Measurements from ENCODE around the gene UTP14A.

Gene UTP14A

DNA sequence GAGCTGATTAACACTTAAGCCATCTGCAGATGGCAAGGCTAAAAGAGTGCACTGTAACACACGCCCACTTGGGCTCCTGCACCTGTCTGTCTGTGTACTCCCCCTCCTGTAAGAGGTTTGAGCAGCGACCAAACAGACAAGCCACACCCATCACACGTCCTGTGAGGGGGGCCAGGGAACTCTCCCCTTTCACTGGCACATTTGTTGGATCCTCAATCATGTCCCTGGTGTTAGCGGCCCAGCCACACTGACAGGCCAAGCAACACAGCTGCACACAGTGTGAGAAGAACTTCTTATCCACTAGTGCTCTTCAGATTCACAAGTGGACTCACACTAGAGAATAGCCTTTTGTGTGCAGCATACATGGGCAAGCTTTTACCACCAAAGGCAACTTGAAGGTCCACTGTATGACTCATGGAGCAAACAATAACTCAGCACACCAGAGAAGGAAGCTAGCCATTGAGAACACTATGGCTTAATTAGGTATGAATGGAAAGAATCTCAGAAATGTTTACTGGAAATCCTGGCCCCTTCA lies 29.1 kb upstream of the UTP14A start:
- H3K27ac ChIP-seq (ENCODE audit: poor library complexity, severe bottlenecking): no peak overlapping the region

DNA sequence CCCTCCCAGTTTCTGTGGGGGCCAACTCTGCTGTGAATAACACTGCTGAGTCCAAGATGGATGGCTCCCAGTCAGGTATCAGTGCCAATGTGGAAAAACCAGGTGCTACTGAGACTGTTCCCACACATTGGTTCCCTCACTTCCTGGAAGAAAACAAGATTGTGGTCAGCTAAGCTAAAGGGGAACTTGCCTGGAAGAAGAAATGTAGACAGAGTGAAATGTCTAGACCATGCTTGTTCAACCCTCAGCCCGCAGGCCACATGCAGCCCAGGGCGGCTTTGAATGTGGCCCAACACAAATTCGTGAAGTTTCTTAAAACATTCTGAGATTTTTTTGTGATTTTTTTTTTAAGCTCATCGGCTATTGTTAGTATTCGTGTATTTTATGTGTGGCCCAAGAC lies 28.6 kb upstream of the UTP14A start:
- no peaks in the 10 kb centered on the region for H3K4me1 ChIP-seq (ENCODE audit: insufficient read depth, poor library complexity, severe bottlenecking)
- no peak overlapping the region for H3K27ac ChIP-seq (ENCODE audit: poor library complexity, severe bottlenecking)
- H3K27me3 ChIP-seq (ENCODE audit: insufficient read depth, poor library complexity, severe bottlenecking): no peaks in the 10 kb centered on the region
- DNase-seq (ENCODE audit: low spot score) (no peak), ATAC-seq (ENCODE audit: low read depth) (no peak)
- H3K9me3 ChIP-seq (ENCODE audit: severe bottlenecking): no peaks in the 10 kb centered on the region
- TF ChIP-seq, protein P1, sequence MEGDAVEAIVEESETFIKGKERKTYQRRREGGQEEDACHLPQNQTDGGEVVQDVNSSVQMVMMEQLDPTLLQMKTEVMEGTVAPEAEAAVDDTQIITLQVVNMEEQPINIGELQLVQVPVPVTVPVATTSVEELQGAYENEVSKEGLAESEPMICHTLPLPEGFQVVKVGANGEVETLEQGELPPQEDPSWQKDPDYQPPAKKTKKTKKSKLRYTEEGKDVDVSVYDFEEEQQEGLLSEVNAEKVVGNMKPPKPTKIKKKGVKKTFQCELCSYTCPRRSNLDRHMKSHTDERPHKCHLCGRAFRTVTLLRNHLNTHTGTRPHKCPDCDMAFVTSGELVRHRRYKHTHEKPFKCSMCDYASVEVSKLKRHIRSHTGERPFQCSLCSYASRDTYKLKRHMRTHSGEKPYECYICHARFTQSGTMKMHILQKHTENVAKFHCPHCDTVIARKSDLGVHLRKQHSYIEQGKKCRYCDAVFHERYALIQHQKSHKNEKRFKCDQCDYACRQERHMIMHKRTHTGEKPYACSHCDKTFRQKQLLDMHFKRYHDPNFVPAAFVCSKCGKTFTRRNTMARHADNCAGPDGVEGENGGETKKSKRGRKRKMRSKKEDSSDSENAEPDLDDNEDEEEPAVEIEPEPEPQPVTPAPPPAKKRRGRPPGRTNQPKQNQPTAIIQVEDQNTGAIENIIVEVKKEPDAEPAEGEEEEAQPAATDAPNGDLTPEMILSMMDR (IDR thresholded peaks at IDR 0.05; ENCODE audit: poor library complexity, severe bottlenecking): no peak
- no peak overlapping the region for H3K4me3 ChIP-seq (ENCODE audit: severe bottlenecking)
- no peaks in the 10 kb centered on the region for H3K36me3 ChIP-seq (ENCODE audit: low read depth)

More for the DNA sequence above, 29.1 kb upstream of the UTP14A start:
- TF ChIP-seq, protein P1 (IDR thresholded peaks at IDR 0.05; ENCODE audit: poor library complexity, severe bottlenecking): no peak
- Histone ChIP-seq H3K9me3 (ENCODE audit: severe bottlenecking) (no peaks in the 10 kb centered on the region), H3K4me1 (ENCODE audit: insufficient read depth, poor library complexity, severe bottlenecking) (no peaks in the 10 kb centered on the region), H3K27me3 (ENCODE audit: insufficient read depth, poor library complexity, severe bottlenecking) (no peaks in the 10 kb centered on the region), H3K4me3 (ENCODE audit: severe bottlenecking) (no peak overlapping the region), H3K36me3 (ENCODE audit: low read depth) (no peaks in the 10 kb centered on the region)
- DNase-seq (ENCODE audit: low spot score) (no peak), ATAC-seq (ENCODE audit: low read depth) (peak; percentile 36; the same call in 2 of the 3 replicates)

DNA sequence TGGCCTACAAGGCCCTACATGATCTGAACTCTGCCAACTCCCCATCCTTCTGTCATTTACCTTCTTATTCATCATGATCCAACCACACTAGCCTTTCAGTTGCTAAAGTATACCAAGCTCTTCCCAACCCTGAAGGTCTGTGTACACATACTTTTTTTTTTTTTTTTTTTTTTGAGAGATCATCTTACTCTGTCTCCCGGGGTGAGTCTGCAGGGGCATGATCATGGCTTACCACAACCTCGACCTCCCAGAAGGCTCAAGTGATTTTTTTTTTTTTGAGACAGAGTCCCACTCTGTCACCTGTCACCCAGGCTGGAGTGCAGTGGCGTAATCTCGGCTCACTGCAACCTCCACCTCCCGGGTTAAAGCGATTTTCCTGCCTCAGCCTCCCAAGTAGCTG lies 5.9 kb upstream of the UTP14A start:
- no peaks in the 10 kb centered on the region for H3K36me3 ChIP-seq (ENCODE audit: low read depth)
- no peaks in the 10 kb centered on the region for H3K9me3 ChIP-seq (ENCODE audit: severe bottlenecking)
- no peaks in the 10 kb centered on the region for H3K4me1 ChIP-seq (ENCODE audit: insufficient read depth, poor library complexity, severe bottlenecking)
- ATAC-seq (ENCODE audit: low read depth): no peak
- TF ChIP-seq, protein P1 (IDR thresholded peaks at IDR 0.05; ENCODE audit: poor library complexity, severe bottlenecking): no peak
- H3K27me3 ChIP-seq (ENCODE audit: insufficient read depth, poor library complexity, severe bottlenecking): no peaks in the 10 kb centered on the region
- DNase-seq (ENCODE audit: low spot score): no peak
- no peak overlapping the region for H3K4me3 ChIP-seq (ENCODE audit: severe bottlenecking)
- no peak overlapping the region for H3K27ac ChIP-seq (ENCODE audit: poor library complexity, severe bottlenecking)

DNA sequence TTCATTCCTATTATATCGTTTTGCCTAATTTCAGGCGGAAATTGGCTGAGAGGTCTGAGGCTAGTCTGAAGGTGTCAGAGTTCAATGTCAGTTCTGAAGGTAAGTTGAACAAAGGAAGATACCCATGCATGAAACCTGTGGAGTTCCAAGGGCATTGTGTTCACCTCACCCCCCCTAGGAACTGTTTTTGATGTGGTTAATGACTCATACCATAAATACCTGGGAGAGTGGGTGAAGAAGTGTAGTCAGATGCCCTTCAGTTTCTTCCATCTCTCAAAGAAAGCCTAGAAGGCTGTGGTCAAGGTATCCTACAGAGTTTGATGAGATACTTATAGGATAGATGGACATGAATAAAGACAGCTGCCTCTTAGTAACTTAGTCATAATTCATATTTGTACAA lies 2.7 kb downstream of the UTP14A start:
- Histone ChIP-seq H3K36me3 (ENCODE audit: low read depth) (peaks cover 58% of the 10 kb centered on the region), H3K27me3 (ENCODE audit: insufficient read depth, poor library complexity, severe bottlenecking) (no peaks in the 10 kb centered on the region), H3K27ac (ENCODE audit: poor library complexity, severe bottlenecking) (no peak overlapping the region), H3K4me3 (ENCODE audit: severe bottlenecking) (no peak overlapping the region), H3K9me3 (ENCODE audit: severe bottlenecking) (no peaks in the 10 kb centered on the region), H3K4me1 (ENCODE audit: insufficient read depth, poor library complexity, severe bottlenecking) (no peaks in the 10 kb centered on the region)
- DNase-seq (ENCODE audit: low spot score): no peak
- ATAC-seq (ENCODE audit: low read depth): peak; percentile 46; the same call in 2 of the 3 replicates
- TF ChIP-seq, protein P1 (IDR thresholded peaks at IDR 0.05; ENCODE audit: poor library complexity, severe bottlenecking): no peak

DNA sequence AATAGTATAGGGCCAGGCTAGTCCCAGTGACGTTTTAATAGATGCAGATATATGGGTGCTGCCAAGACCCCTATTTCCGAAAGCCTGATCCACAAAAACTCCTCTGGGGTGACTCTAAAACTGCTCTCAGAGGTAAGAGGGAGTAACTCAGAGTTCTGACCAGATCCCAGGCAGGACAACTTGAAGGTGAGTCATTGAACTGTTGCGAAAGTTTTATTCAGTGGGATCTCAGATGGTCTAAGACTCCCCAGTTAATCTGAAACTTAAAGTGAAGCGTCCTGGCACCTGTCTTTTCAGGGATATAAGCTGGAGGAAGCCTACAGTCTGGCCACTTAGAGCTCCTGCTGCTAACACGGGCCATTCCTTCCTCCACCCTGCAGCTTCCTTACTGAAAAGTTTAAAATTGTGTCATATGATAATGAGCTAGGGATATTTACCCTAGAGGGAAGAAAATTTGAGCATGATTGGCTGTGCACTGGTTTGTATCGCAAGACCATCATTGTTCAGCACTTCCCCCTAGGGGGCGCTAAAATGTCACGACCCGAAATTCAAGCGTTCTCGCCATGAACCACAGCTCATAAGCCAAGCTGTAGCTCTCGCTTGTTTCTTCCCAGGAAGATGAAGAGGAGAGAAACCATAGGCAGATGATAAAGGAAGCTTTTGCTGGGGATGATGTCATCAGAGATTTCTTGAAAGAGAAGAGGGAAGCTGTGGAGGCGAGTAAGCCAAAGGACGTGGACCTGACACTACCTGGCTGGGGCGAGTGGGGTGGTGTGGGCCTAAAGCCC lies 19.5 kb downstream of the UTP14A start:
- TF ChIP-seq, protein P1 (IDR thresholded peaks at IDR 0.05; ENCODE audit: poor library complexity, severe bottlenecking): peak; percentile 53
- Histone ChIP-seq H3K9me3 (ENCODE audit: severe bottlenecking) (no peaks in the 10 kb centered on the region), H3K27ac (ENCODE audit: poor library complexity, severe bottlenecking) (no peak overlapping the region), H3K27me3 (ENCODE audit: insufficient read depth, poor library complexity, severe bottlenecking) (no peaks in the 10 kb centered on the region), H3K4me3 (ENCODE audit: severe bottlenecking) (no peak overlapping the region), H3K36me3 (ENCODE audit: low read depth) (peaks cover 45% of the 10 kb centered on the region), H3K4me1 (ENCODE audit: insufficient read depth, poor library complexity, severe bottlenecking) (no peaks in the 10 kb centered on the region)
- ATAC-seq (ENCODE audit: low read depth) (peak; percentile 51; the same call in 2 of the 3 replicates), DNase-seq (ENCODE audit: low spot score) (no peak)
